GM18520 (cell line): ENCODE data around the gene ATR.
"Not testable (repeated sequence)": the region's sequence is repeated elsewhere in the genome, so short reads cannot be mapped to it uniquely, and the experiment has no call there.

Source experiments
- ATAC-seq: cut with Tn5 transposase; IDR thresholded peaks from one replicate; pipeline ENCODE4 v1.9.1; 2021; ENCODE audit not compliant: unreplicated experiment

ATR gene

GRCh38 chr3:142595581-142595950 lies 17.0 kb upstream of the ATR start:
- ATAC-seq, result no peak

GRCh38 chr3:142595141-142595540 lies 16.6 kb upstream of the ATR start:
- ATAC-seq, result no peak

DNA sequence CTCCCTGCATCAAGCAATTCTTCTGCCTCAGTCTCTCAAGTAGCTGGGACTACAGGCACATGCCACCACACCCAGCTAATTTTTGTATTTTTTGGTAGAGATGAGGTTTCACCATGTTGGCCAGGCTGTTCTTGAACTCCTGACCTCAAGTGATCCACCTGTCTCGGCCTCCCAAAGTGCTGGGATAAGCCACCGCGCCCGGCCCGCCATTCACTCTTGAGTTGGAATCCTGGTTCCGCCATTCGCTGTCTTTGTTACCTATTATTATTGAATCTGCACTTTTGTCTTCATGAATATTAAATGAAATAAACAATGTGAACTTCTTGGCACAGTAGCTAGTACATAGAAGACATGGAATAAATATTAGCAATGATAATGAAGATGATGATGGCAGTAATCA lies 13.7 kb upstream of the ATR start:
- ATAC-seq, result not testable (repeated sequence)

DNA sequence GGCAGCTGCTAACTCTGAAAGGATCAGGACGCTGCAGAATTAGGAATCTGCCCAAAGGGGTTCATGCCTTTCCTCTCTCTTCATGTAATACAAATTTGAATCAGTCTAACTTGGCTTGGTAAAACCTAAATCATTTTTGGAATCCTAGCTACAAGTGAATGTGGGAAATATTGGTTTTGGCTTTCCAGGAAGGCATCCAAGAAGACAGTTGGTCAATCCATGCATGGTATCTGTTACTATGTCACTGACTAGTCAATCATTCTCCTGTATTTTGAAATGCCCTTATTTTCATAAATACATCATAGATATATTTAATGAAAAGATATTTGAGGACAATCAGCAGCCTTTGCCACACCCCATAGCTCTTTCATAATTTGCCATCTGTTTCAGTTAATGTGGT lies 10.2 kb upstream of the ATR start:
- no peak for ATAC-seq

DNA sequence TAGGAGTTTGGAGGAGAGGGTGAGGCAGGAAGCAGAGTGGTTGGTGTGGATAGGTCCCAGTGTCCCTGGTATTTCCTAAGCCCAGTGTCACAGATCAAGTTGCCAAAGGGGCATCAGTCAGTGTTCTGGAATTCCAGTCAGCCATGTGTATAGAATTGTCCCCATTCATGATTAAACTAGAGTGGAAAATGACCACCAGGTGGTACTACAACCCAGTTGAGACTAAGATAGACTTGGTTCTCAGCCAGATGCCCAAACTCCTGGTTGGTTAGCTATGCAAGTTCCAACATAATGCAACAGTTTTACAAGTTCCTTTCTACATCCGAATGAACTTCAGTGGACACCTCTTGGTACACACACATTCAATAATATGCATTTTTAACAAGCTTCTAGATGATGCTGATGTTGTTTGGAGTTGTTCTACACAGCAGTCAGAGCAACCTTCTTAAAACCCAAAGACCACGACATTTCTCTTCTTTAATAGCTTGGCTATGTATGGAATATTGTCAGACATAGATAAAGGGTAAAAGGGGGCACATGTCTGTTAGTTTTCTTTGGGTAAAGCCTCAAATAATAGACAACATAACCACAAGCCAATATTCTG lies 8.4 kb upstream of the ATR start:
- ATAC-seq, result no peak

DNA sequence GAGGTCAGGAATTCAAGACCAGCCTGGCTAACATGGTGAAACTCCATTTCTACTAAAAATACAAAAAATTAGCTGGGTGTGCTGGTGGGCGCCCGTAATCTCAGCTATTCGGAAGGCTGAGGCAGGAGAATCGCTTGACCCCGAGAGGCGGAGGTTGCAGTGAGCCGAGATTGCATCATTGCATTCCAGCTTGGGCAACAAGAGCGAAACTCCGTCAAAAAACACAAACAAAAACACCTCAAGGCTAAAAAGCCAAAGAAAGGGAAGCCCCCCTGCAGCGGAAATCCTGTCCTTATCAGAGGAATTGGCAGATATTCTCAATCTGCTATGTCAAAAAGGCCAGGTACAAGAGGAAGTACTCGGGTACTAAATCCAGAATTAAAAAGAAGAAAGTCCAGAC lies 2.5 kb upstream of the ATR start:
- not testable (repeated sequence) for ATAC-seq

- ATAC-seq, result no peak
Observed at GRCh38 chr3:142580061-142580423, 1.5 kb upstream of the ATR start.

DNA sequence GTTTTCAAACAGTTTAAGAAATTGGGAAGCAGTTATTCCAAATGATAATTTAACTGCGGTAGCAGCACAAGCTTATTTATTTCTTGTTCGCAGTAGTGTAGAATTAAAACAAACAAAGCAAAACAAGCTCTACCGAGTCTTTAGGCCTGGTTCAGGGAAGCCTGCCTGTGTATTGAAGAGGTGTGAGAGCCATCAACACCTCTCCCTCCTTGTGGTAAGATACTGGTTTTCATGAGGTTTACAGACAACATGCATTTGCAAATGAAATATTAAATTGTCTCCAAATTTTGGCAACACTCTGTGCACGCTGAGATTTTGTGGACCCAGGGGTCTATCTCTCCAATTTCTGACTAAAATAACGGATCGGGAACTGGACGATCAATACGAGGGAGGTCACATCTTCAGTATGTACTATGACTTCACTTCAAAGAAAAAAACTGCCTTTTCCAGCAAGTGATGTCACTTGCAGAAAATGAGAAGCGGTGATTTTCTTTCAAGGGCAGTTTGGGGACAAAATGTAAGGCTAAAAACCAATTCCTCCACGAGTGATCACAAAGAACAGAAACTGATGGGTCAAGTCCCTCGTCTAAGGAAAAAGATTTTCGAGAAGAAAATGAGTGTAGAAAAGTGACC lies 721 bp downstream of the ATR start:
- ATAC-seq, result no peak

DNA sequence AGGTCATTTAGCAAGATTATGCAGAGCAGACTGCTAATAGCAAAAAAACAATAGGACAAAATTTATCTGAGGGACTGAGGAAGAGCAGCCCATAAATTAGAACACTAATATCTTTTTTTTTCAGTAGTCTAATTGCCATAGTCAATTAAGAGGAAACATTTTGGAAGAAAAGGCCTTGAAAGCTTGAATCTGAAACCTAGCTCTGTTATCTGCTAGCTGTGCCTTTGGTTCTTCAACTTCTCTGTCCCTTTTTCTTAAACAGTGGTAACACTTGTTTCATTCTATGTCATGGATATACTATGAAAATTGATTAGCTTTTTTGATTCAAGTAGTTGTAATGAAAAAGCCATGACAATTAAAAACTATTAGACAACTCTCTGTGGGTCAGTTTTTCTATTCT lies 1.7 kb downstream of the ATR start:
- ATAC-seq, result no peak

- no peak for ATAC-seq
Observed at GRCh38 chr3:142574665-142575064, 3.9 kb downstream of the ATR start.

- not testable (repeated sequence) for ATAC-seq
Observed at GRCh38 chr3:142574223-142574622, 4.3 kb downstream of the ATR start.

DNA sequence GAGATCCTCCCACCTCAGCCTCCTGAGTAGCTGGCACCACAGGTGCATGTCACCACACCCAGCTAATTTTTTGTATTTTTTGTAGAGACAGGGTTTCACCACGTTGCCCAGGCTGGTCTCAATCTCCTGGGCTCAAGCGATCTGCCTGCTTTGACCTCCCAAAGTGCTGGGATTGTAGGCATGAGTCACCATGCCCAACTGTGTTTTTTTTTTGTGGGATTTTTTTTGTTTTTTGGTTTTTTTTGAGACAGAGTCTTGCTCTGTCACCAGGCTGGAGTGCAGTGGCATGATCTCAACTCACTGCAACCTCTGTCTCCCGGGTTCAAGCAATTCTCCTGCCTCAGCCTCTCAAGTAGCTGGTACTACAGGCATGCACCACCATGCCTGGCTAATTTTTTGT lies 9.1 kb downstream of the ATR start:
- not testable (repeated sequence) for ATAC-seq

DNA sequence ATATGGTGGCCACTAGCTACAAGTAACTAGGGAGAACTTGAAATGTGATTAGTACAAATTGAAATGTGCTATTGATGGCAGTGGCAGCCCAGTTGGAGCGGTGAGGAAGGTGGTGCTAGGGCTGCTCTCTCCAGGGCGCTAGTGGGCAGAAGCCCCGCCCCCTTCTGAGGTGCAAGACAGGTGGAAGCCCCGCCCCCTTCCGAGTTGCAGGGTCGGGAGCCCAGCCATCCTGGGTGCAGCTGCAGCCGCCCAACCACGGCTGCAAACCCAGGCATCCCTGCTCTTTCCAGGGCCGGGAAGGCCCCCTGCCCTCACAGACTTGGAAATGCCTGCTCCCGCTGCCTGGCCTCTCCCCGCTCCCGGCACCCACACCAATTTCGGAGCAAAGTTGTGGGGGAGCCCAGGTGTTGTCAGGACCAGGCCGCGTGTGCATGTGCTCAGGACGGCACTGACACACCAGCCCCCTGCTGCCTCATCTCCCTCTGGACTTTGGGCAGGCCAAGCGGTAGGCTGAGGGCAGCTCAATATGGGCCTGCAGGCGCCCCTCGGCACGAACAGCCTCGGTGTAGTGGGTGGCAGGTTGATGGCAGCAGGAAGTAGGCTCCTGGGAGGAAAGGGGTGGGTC lies 10.0 kb downstream of the ATR start:
- ATAC-seq, result no peak

DNA sequence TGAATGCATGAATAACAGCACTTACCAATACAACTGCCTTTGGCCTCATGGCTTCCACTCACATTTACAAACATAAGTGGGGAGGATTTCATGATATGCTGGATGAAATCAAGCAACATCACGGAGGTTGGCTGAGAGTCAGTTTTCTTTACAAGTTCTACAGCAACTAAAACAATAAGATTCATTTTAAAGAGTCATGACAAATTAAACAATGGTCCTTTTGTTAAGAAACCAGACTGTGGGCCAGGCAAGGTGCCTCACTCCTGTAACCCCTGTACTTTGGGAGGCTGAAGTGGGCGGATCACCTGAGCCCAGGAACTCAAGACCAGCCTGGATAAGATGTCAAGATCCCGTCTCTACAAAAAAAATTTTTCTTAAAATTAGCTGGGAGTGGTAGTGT lies 12.4 kb downstream of the ATR start:
- ATAC-seq, result no peak

GRCh38 chr3:142563496-142563997 lies 15.0 kb downstream of the ATR start:
- no peak for ATAC-seq

DNA sequence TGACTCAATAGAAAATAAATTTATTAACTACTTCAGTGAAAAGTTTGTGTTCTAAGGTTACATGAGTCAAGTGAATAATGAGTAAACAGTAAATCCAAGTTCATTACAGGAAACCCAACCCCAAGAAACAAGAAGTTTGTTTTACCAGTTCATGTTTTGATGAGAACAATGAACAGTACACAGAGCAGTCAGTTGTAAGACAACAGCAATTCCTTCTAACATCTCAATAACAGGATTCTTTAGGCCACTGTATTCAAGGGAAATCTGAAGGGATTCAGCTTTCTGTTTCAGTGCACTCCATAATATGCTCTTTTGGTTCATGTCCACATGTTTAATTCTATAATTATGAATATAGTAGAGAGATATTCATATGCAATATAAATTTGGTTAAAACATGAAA lies 18.4 kb downstream of the ATR start:
- no peak for ATAC-seq

GRCh38 chr3:142553741-142554140 lies 24.8 kb downstream of the ATR start:
- no peak for ATAC-seq

DNA sequence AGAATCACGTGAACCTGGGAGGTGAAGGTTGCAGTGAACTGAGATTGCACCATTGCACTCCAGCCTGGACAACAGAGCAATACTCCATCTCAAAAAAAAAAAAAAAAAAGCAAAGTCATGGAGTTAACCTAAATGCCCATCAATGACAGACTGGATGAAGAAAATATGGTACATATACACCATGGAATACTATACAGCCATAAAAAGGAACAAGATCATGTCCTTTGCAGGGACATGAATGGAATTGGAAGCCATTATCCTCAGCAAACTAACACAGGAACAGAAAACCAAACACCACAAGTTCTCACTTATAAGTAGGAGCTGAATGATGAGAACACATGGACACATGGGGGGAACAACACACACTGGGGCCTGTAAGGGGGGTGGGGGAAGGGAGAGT lies 26.0 kb downstream of the ATR start:
- ATAC-seq, result not testable (repeated sequence)

DNA sequence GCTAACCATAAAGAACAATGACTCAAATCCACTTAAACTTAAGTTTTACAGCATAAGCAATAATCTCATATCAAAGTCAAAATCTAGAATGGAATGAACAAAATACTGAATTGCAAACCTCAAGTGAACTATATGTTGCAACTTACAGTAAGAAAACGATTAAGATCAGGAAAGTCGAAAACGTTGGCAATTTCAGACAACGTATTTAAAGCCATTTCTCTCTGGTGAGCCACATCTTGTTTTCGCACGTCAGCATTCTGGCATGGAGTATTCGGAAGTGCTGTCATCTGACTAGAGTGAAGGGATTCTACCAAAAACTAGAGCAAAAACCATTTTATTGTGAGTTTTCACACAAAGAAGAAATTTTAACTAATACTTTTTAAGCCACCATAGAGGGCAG lies 28.5 kb downstream of the ATR start:
- no peak for ATAC-seq

DNA sequence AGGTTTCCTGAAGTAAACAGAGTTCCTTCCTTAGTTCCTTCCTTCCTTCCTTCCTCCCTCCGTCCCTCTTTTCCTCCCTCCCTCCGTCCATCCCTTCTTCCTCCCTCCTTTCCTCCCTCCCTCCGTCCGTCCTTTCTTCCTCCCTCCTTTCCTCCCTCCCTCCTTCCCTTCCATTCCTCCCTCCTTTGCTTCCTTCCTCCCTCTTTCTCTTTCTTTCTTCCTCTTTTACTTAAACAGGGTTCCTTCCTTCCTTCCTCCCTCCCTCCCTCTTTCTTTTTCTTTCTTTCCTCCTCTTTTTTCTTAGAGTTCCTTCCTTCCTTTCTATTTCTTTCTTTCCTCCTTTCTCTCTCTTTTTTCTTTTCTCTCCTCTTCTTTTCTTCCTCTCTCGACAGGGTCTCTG lies 35.2 kb downstream of the ATR start:
- ATAC-seq, result no peak

DNA sequence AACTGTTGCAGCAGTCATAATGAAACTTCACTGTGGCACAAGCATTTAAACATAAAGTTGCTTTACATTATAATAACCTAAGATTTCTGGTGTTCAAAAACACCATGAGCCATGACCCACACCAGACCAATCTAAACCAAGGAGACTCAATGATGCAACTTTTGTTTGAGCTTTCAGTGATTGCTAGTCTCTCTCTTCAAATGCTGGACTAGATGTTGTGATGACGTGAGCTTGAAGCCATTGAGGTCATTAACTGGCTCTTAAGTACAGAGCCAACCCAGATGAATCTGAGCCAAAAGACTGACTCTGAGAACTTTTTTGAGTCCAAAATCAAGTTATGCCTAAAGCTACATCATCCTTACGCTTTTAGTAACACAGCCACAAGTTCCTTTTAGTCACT lies 36.5 kb downstream of the ATR start:
- ATAC-seq, result no peak

DNA sequence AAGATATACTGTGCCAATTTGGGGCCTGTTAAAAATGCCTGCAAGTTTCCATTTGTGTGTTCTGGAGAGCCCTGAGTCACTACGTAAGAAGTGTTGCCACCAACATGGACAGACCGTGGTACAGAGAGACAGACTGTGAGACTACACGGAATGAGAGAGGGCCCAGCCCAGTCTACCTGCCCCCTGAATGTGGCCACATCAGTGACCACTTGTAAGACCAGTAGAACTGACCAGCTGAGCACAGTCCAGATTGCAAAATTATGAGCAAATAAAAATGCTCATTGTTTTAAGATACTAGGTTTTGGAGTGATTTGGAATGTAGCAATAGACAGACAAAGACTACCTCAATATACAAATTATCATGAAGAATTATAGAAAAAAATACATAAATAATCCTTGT lies 42.0 kb downstream of the ATR start:
- no peak for ATAC-seq

GRCh38 chr3:142534543-142534942 lies 44.0 kb downstream of the ATR start:
- ATAC-seq, result no peak
